Astrocyte of the cerebellum (primary cell): Measurements from ENCODE around the gene PCDHB9.
"Not testable (repeated sequence)": the region's sequence is repeated elsewhere in the genome, so short reads cannot be mapped to it uniquely, and the experiment has no call there.

Source experiments
- DNase-seq: peaks from one replicate; pipeline ENCODE4 v3.0.0-alpha.2; 2011; ENCODE audit warnings: low read depth
- H3K4me3 ChIP-seq: 2 replicates; pipeline ENCODE4 v1.5.1; 2011; ENCODE audit warnings: mild to moderate bottlenecking, low read depth, low read length, moderate library complexity
- CTCF ChIP-seq: IDR thresholded peaks from 2 replicates; pipeline ENCODE4 v1.5.1; 2012; ENCODE audit warnings: low read length, low read depth, moderate library complexity, mild to moderate bottlenecking; ENCODE audit errors: missing control alignments
- in situ Hi-C: cut with HindIII; loops from 2 replicates; pipeline ENCODE4 v1.10.0; 2017; ENCODE audit warnings: low sequenced_read_pairs

Gene PCDHB9

DNA sequence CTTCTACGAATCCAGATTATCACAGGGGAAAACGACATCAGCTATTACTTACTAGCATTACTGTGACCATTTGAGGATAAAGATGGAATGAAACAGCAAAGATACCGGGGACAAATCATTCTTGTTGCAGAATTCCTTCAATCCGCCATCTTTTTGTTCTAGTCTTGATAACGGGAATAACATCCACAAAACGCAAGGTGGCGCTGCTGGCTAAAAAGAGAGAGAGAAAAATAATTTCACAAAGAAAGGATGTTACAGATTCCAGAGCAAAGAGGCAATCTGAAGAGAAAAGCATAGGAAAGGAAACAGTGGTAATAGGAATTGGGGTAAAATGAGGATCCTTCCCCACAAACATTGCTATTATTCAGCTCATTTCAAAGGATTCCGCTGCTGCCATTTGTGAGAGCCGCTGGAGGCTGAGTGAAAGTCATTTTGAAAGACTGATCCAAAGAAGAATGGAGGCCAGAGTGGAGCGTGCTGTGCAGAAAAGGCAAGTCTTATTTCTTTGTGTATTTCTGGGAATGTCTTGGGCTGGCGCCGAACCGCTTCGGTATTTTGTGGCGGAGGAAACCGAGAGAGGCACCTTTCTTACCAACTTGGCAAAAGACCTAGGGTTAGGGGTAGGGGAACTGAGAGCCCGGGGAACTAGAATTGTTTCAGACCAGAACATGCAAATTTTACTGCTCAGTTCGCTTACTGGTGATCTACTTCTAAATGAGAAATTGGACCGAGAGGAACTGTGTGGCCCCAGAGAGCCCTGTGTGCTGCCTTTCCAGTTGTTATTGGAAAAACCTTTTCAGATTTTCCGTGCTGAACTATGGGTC is 14.4 kb upstream of the PCDHB9 start, which contains the start of gene PCDHB7:
Gene PCDHB7, plus strand, starts transcription at position 264 of the 824 bp plus-strand sequence. Its CDS starts 192 bp downstream, at position 456.
- in situ Hi-C loops, result no loop called here
- DNase-seq, result no peak
- TF ChIP-seq CTCF, result peak; percentile 31
- H3K4me3 ChIP-seq, result no peak within 1 kb of the TSS

DNA sequence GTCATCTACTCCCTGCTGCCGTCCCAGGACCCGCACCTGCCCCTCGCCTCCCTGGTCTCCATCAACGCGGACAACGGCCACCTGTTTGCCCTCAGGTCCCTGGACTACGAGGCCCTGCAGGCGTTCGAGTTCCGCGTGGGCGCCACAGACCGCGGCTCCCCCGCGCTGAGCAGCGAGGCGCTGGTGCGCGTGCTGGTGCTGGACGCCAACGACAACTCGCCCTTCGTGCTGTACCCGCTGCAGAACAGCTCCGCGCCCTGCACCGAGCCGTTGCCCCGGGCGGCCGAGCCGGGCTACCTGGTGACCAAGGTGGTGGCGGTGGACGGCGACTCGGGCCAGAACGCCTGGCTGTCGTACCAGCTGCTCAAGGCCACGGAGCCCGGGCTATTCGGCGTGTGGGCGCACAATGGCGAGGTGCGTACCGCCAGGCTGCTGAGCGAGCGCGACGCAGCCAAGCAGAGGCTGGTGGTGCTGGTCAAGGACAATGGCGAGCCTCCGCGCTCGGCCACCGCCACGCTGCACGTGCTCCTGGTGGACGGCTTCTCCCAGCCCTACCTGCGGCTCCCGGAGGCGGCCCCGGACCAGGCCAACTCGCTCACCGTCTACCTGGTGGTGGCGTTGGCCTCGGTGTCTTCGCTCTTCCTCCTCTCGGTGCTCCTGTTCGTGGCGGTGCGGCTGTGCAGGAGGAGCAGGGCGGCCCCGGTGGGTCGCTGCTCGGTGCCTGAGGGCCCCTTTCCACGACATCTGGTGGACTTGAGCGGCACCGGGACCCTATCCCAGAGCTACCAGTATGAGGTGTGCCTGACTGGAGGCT is 12.5 kb upstream of the PCDHB9 start:
- DNase-seq, H3K4me3 ChIP-seq, in situ Hi-C loops: not testable (repeated sequence)

DNA sequence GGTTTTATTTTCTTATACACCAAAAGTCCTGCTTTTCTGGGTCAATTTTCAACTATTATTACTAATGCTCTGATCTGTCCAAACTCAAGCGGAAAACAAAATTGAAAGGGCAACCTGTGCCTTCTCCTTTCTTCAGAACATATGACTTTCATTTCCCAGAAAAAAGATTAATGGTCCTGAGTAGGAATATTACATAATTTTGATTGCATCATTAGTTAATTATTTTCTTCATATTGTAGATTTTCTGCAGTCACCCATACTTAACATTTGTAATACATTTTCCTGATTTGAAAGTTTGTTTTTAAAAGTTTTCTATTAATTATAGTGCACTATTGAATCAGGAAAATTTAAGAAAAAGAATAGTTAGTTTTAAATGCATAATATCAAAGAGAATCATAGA is 11.0 kb upstream of the PCDHB9 start:
- in situ Hi-C loops, result no loop called here
- H3K4me3 ChIP-seq, result no peak overlapping the region
- DNase-seq, result no peak
- TF ChIP-seq CTCF, result no peak

GRCh38 chr5:141177577-141178191 is 9.3 kb upstream of the PCDHB9 start, which contains the start of gene PCDHB8:
Gene PCDHB8, plus strand, starts transcription at chr5:141177790. Its CDS starts 245 bp downstream, at chr5:141178035.
- DNase-seq, in situ Hi-C loops, H3K4me3 ChIP-seq: not testable (repeated sequence)

DNA sequence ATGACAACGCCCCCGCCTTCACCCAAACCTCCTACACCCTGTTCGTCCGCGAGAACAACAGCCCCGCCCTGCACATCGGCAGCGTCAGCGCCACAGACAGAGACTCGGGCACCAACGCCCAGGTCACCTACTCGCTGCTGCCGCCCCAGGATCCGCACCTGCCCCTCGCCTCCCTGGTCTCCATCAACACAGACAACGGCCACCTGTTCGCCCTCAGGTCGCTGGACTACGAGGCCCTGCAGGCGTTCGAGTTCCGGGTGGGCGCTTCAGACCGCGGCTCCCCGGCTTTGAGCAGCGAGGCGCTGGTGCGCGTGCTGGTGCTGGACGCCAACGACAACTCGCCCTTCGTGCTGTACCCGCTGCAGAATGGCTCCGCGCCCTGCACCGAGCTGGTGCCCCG is 7.6 kb upstream of the PCDHB9 start:
- H3K4me3 ChIP-seq, DNase-seq, in situ Hi-C loops: not testable (repeated sequence)

DNA sequence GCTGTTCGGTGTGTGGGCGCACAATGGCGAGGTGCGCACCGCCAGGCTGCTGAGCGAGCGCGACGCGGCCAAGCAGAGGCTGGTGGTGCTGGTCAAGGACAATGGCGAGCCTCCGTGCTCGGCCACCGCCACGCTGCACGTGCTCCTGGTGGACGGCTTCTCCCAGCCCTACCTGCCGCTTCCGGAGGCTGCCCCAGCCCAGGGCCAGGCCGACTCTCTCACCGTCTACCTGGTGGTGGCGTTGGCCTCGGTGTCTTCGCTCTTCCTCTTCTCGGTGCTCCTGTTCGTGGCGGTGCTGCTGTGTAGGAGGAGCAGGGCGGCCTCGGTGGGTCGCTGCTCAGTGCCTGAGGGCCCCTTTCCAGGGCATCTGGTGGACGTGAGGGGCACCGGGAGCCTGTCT is 7.1 kb upstream of the PCDHB9 start:
- H3K4me3 ChIP-seq, DNase-seq, in situ Hi-C loops: not testable (repeated sequence)

DNA sequence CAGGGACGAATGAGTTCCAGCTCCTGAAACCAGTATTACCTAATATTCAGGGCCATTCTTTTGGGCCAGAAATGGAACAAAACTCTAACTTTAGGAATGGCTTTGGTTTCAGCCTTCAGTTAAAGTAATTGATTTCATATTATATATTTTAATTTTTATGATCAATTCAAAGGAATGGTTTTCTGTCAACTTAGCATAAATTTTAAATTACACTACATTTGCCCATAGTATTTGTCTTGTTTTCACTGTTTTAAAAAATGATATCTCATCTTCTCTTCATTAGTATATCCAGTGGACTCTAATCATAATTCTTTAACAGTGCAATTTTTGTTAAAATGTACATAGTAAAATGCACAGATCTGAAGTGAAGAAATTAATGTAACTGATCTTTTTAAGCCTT is 6.6 kb upstream of the PCDHB9 start:
- no peak for DNase-seq
- in situ Hi-C loops, result no loop called here
- H3K4me3 ChIP-seq, result no peak overlapping the region
- TF ChIP-seq CTCF, result no peak

GRCh38 chr5:141182248-141182647 is 4.7 kb upstream of the PCDHB9 start, which contains the start of gene PCDHB16:
Gene PCDHB16, plus strand, starts transcription at chr5:141182387. Its CDS starts 173 bp downstream, at chr5:141182560.
- in situ Hi-C loops, result no loop called here
- no peak for DNase-seq
- TF ChIP-seq CTCF, result no peak
- no peak within 1 kb of the TSS for H3K4me3 ChIP-seq

DNA sequence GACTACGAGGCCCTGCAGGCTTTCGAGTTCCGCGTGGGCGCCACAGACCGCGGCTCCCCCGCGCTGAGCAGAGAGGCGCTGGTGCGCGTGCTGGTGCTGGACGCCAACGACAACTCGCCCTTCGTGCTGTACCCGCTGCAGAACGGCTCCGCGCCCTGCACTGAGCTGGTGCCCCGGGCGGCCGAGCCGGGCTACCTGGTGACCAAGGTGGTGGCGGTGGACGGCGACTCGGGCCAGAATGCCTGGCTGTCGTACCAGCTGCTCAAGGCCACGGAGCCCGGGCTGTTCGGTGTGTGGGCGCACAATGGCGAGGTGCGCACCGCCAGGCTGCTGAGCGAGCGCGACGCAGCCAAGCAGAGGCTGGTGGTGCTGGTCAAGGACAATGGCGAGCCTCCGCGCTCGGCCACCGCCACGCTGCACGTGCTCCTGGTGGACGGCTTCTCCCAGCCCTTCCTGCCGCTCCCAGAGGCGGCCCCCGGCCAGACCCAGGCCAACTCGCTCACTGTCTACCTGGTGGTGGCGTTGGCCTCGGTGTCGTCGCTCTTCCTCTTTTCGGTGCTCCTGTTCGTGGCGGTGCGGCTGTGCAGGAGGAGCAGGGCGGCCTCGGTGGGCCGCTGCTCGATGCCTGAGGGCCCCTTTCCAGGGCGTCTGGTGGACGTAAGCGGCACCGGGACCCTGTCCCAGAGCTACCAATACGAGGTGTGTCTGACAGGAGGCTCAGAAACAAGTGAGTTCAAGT is 2.7 kb upstream of the PCDHB9 start:
- in situ Hi-C loops, DNase-seq, H3K4me3 ChIP-seq: not testable (repeated sequence)

DNA sequence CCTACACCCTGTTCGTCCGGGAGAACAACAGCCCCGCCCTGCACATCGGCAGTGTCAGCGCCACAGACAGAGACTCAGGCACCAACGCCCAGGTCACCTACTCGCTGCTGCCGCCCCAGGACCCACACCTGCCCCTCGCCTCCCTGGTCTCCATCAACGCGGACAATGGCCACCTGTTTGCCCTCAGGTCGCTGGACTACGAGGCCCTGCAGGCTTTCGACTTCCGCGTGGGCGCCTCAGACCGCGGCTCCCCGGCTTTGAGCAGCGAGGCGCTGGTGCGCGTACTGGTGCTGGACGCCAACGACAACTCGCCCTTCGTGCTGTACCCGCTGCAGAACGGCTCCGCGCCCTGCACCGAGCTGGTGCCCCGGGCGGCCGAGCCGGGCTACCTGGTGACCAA is 1.7 kb downstream of the PCDHB9 start:
- H3K4me3 ChIP-seq, in situ Hi-C loops, DNase-seq: not testable (repeated sequence)

- H3K4me3 ChIP-seq, in situ Hi-C loops: not testable (repeated sequence)
These were observed 2.2 kb downstream of the PCDHB9 start for GRCh38 chr5:141189131-141189530.

More at GRCh38 chr5:141189131-141189530, 2.2 kb downstream of the PCDHB9 start:
- not testable (repeated sequence) for DNase-seq
